Measurements from ENCODE around the gene NMUR1.

Gene NMUR1

GRCh38 chr2:231483398-231484329, 46.6 kb downstream of the NMUR1 start:
- peak; percentile 37 for DNase-seq

- DNase-seq, result peak; percentile 78
These were observed 47.3 kb downstream of the NMUR1 start for GRCh38 chr2:231482806-231483391.

GRCh38 chr2:231480781-231481180, 49.5 kb downstream of the NMUR1 start:
- no peak for DNase-seq

DNA sequence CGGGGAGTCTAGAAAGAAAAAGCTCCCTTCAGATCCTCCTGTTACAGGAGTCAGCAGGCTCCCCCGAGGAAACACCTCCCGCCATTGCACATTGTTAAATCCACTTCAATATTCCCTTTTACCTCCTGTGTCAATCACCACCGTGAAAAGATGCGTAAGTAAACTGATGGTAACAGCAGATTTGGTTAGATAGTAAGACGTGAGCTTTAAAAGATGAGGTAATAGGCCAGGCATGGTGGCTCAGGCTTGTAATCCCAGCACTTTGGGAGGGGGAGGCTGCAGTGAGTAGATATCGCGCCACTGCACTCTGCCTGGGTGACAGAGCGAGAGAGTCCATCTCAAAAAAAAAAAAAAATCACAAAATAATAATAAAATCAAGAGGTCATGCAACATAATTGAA, 50.8 kb downstream of the NMUR1 start:
- DNase-seq, result no peak

- no peak for DNase-seq
These were observed 53.3 kb downstream of the NMUR1 start for GRCh38 chr2:231476920-231477319.

DNA sequence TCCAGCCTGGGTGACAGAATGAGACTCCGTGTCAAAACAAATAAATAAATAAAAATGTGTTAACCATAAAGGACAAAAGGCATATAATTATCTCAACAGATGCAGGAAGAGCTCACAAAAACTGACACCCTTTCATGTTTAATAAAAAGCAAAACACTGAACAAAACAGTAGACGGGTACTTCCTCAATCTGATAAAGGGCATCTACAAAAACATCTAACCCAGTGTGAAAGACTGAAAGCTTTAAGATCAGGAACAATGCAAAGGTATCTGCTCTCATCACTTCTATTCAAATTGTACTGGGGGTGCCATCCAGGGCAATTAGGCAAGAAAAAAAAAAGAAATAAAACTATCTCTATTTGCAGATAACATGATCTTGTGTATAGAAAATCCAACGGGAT, 54.3 kb downstream of the NMUR1 start:
- DNase-seq, result no peak

All from suppressor macrophage treated with lipopolysaccharide for 4 hours (primary cell).